Ovary (tissue), 3 donors: ENCODE measurements around the gene IRX4.

Source experiments
- EP300 ChIP-seq: sonication (generic); formaldehyde crosslinking; IDR thresholded peaks from one replicate; pipeline ENCODE4 v1.6.1; 2017; ENCODE audit warnings: antibody characterized with exemption
- POLR2A ChIP-seq: fragments of 450-650 bp; IDR thresholded peaks from one replicate; pipeline ENCODE4 v1.6.1; 2017; ENCODE audit warnings: antibody characterized with exemption, mild to moderate bottlenecking, moderate library complexity
- TF ChIP-seq, protein P1 (sequence below), 3 donors: fragments of 450-650 bp in 2 of 3; fragments of 200-600 bp in 1 of 3; IDR thresholded peaks; one replicate each; pipeline versions ENCODE4 v1.5.1 to v1.8.0; 2016 to 2022; ENCODE audit warnings: antibody characterized with exemption in 3 of 3, mild to moderate bottlenecking in 1 of 3
- donor health status: DM: no; HTN: no; CAD: no.

GRCh38 chr5:1905108-1905507, 22.4 kb upstream of the IRX4 start:
- TF ChIP-seq POLR2A = no peak
- TF ChIP-seq, protein P1, sequence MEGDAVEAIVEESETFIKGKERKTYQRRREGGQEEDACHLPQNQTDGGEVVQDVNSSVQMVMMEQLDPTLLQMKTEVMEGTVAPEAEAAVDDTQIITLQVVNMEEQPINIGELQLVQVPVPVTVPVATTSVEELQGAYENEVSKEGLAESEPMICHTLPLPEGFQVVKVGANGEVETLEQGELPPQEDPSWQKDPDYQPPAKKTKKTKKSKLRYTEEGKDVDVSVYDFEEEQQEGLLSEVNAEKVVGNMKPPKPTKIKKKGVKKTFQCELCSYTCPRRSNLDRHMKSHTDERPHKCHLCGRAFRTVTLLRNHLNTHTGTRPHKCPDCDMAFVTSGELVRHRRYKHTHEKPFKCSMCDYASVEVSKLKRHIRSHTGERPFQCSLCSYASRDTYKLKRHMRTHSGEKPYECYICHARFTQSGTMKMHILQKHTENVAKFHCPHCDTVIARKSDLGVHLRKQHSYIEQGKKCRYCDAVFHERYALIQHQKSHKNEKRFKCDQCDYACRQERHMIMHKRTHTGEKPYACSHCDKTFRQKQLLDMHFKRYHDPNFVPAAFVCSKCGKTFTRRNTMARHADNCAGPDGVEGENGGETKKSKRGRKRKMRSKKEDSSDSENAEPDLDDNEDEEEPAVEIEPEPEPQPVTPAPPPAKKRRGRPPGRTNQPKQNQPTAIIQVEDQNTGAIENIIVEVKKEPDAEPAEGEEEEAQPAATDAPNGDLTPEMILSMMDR (IDR thresholded peaks at IDR 0.05) = no peak
- TF ChIP-seq EP300 = no peak
